ENCODE results near the gene GFRA1.
A peak's percentile ranks its signal among the peaks of the same experiment; 100 is the strongest.

The GFRA1 gene

GRCh38 chr10:116203661-116204060 lies 69.3 kb downstream of the GFRA1 start:
- Histone ChIP-seq H3K4me1 (peaks cover 56% of the 10 kb centered on the region), H3K36me3 (no peaks in the 10 kb centered on the region), H3K4me3 (no peak overlapping the region), H3K9me3 (no peaks in the 10 kb centered on the region), H3K4me2 (no peak overlapping the region; the same call in 1 of the 2 replicates), H3K27ac (no peak overlapping the region), H3K27me3 (no peaks in the 10 kb centered on the region), H4K20me1 (no peaks in the 10 kb centered on the region), H3K9ac (no peak overlapping the region)
- TF ChIP-seq Cebpa-rat (IDR thresholded peaks at IDR 0.05), result no peak

- no peaks in the 10 kb centered on the region for H4K20me1 ChIP-seq
- no peaks in the 10 kb centered on the region for H3K36me3 ChIP-seq
- no peaks in the 10 kb centered on the region for H3K9me3 ChIP-seq
- H3K27ac ChIP-seq, result no peak overlapping the region
- no peak for TF ChIP-seq Cebpa-rat (IDR thresholded peaks at IDR 0.05)
- H3K9ac ChIP-seq, result no peak overlapping the region
- H3K4me3 ChIP-seq, result no peak overlapping the region
- H3K4me1 ChIP-seq, result peaks cover 48% of the 10 kb centered on the region
- H3K4me2 ChIP-seq, result peak overlapping the region; percentile 3; the same call in 1 of the 2 replicates
- H3K27me3 ChIP-seq, result no peaks in the 10 kb centered on the region
Observed at GRCh38 chr10:116201670-116202430, 71.2 kb downstream of the GFRA1 start.

- H4K20me1 ChIP-seq, result no peaks in the 10 kb centered on the region
- H3K4me2 ChIP-seq, result no peak overlapping the region
- H3K27ac ChIP-seq, result no peak overlapping the region
- H3K9ac ChIP-seq, result no peak overlapping the region
- H3K27me3 ChIP-seq, result no peaks in the 10 kb centered on the region
- no peak overlapping the region for H3K4me3 ChIP-seq
- H3K36me3 ChIP-seq, result no peaks in the 10 kb centered on the region
- H3K9me3 ChIP-seq, result peaks cover 2% of the 10 kb centered on the region
- H3K4me1 ChIP-seq, result peaks cover 39% of the 10 kb centered on the region
- no peak for TF ChIP-seq Cebpa-rat (IDR thresholded peaks at IDR 0.05)
Observed at GRCh38 chr10:116201011-116201410, 72.0 kb downstream of the GFRA1 start.

GRCh38 chr10:116198676-116199035 lies 74.3 kb downstream of the GFRA1 start:
- peaks cover 35% of the 10 kb centered on the region for H3K4me1 ChIP-seq
- TF ChIP-seq Cebpa-rat (IDR thresholded peaks at IDR 0.05), result no peak
- no peak overlapping the region for H3K9ac ChIP-seq
- H3K27ac ChIP-seq, result no peak overlapping the region
- H3K4me2 ChIP-seq, result no peak overlapping the region
- no peak overlapping the region for H3K4me3 ChIP-seq
- no peaks in the 10 kb centered on the region for H3K27me3 ChIP-seq
- no peaks in the 10 kb centered on the region for H4K20me1 ChIP-seq
- H3K9me3 ChIP-seq, result peaks cover 17% of the 10 kb centered on the region
- H3K36me3 ChIP-seq, result 0 out of 2 replicates have a peak, but pooled peaks cover 4% of the 10 kb centered on the region

GRCh38 chr10:116197946-116198675 lies 74.9 kb downstream of the GFRA1 start:
- H3K9me3 ChIP-seq, result peaks cover 17% of the 10 kb centered on the region
- TF ChIP-seq Cebpa-rat (IDR thresholded peaks at IDR 0.05), result no peak
- H4K20me1 ChIP-seq, result no peaks in the 10 kb centered on the region
- H3K27ac ChIP-seq, result no peak overlapping the region
- H3K36me3 ChIP-seq, result 0 out of 2 replicates have a peak, but pooled peaks cover 4% of the 10 kb centered on the region
- no peak overlapping the region for H3K4me3 ChIP-seq
- H3K4me2 ChIP-seq, result peak overlapping the region; percentile 4; the same call in 1 of the 2 replicates
- H3K27me3 ChIP-seq, result no peaks in the 10 kb centered on the region
- no peak overlapping the region for H3K9ac ChIP-seq
- H3K4me1 ChIP-seq, result peaks cover 35% of the 10 kb centered on the region

- H3K4me3 ChIP-seq, result no peak overlapping the region
- H3K27ac ChIP-seq, result no peak overlapping the region
- H3K4me2 ChIP-seq, result no peak overlapping the region
- TF ChIP-seq Cebpa-rat (IDR thresholded peaks at IDR 0.05), result no peak
- peaks cover 17% of the 10 kb centered on the region for H3K9me3 ChIP-seq
- 0 out of 2 replicates have a peak, but pooled peaks cover 4% of the 10 kb centered on the region for H3K36me3 ChIP-seq
- no peaks in the 10 kb centered on the region for H4K20me1 ChIP-seq
- H3K9ac ChIP-seq, result no peak overlapping the region
- H3K4me1 ChIP-seq, result peaks cover 47% of the 10 kb centered on the region
- H3K27me3 ChIP-seq, result no peaks in the 10 kb centered on the region
Observed at GRCh38 chr10:116195583-116195982, 77.4 kb downstream of the GFRA1 start.

GRCh38 chr10:116195039-116195438 lies 78.0 kb downstream of the GFRA1 start:
- H3K9ac ChIP-seq, result no peak overlapping the region
- no peaks in the 10 kb centered on the region for H4K20me1 ChIP-seq
- no peak for TF ChIP-seq Cebpa-rat (IDR thresholded peaks at IDR 0.05)
- no peak overlapping the region for H3K4me3 ChIP-seq
- 0 out of 2 replicates have a peak, but pooled peaks cover 4% of the 10 kb centered on the region for H3K36me3 ChIP-seq
- no peak overlapping the region for H3K27ac ChIP-seq
- peaks cover 52% of the 10 kb centered on the region for H3K4me1 ChIP-seq
- no peak overlapping the region for H3K4me2 ChIP-seq
- H3K9me3 ChIP-seq, result peaks cover 17% of the 10 kb centered on the region
- H3K27me3 ChIP-seq, result no peaks in the 10 kb centered on the region

- Histone ChIP-seq H3K27ac (no peak overlapping the region), H4K20me1 (no peaks in the 10 kb centered on the region), H3K4me2 (no peak overlapping the region), H3K9me3 (peaks cover 17% of the 10 kb centered on the region), H3K9ac (no peak overlapping the region), H3K36me3 (0 out of 2 replicates have a peak, but pooled peaks cover 4% of the 10 kb centered on the region), H3K4me1 (peaks cover 62% of the 10 kb centered on the region), H3K4me3 (no peak overlapping the region), H3K27me3 (no peaks in the 10 kb centered on the region)
- no peak for TF ChIP-seq Cebpa-rat (IDR thresholded peaks at IDR 0.05)
Observed at GRCh38 chr10:116194061-116194460, 78.9 kb downstream of the GFRA1 start.

- H3K4me2 ChIP-seq, result peak overlapping the region; percentile 58
- TF ChIP-seq Cebpa-rat (IDR thresholded peaks at IDR 0.05), result no peak
Observed at GRCh38 chr10:116190883-116191282, 82.1 kb downstream of the GFRA1 start.

GRCh38 chr10:116186273-116186672 lies 86.7 kb downstream of the GFRA1 start:
- Histone ChIP-seq H3K9me3 (no peaks in the 10 kb centered on the region), H3K9ac (no peak overlapping the region), H3K4me3 (no peak overlapping the region), H3K27me3 (no peaks in the 10 kb centered on the region), H4K20me1 (no peaks in the 10 kb centered on the region), H3K36me3 (no peaks in the 10 kb centered on the region), H3K4me2 (peak overlapping the region; percentile 84), H3K27ac (no peak overlapping the region), H3K4me1 (peaks cover 70% of the 10 kb centered on the region)
- no peak for TF ChIP-seq Cebpa-rat (IDR thresholded peaks at IDR 0.05)

More at GRCh38 chr10:116190883-116191282, 82.1 kb downstream of the GFRA1 start:
- Histone ChIP-seq H3K36me3 (0 out of 2 replicates have a peak, but pooled peaks cover 4% of the 10 kb centered on the region), H3K4me3 (no peak overlapping the region), H4K20me1 (no peaks in the 10 kb centered on the region), H3K27me3 (no peaks in the 10 kb centered on the region), H3K9ac (no peak overlapping the region), H3K9me3 (peaks cover 13% of the 10 kb centered on the region), H3K4me1 (peaks cover 83% of the 10 kb centered on the region), H3K27ac (peak overlapping the region; percentile 28; the same call in 1 of the 2 replicates)
